HEK293 (cell line): ENCODE measurements around the gene EPDR1.
A peak's percentile ranks its signal among the peaks of the same experiment; 100 is the strongest.

ENCODE experiments used
- CTCF ChIA-PET: fragments of 350-600 bp; formaldehyde crosslinking; extraction: SDS; loops from one replicate; lab custom pipeline; 2021; ENCODE audit warnings: antibody characterized with exemption; lab: Yijun Ruan, JAX
- POLR2A ChIA-PET: fragments of 300-600 bp; formaldehyde crosslinking; extraction: SDS; loops from one replicate; lab custom pipeline; 2020; ENCODE audit warnings: antibody characterized with exemption, inconsistent platforms; lab: Yijun Ruan, JAX
- H3K27ac ChIP-seq: fragments of 200-500 bp; sonication (Bioruptor generic); 2 replicates; pipeline ENCODE4 v1.5.1; 2014; ENCODE audit warnings: low read depth, low read length, control low read depth, inconsistent platforms; ENCODE audit errors: extremely low read depth
- H3K36me3 ChIP-seq, 2 experiments: fragments of 200-500 bp in 1 of 2; sonication (Bioruptor generic) in 1 of 2; 1 replicate in 1 of 2; 2 replicates in 1 of 2; pipeline ENCODE4 v1.5.1; 2014 to 2017; ENCODE audit warnings: inconsistent platforms in 2 of 2, low read length in 2 of 2; ENCODE audit not compliant: control insufficient read depth in 2 of 2, insufficient read depth in 1 of 2
- H3K4me1 ChIP-seq: fragments of 200-500 bp; sonication (Bioruptor generic); 2 replicates; pipeline ENCODE4 v1.5.1; 2014; ENCODE audit warnings: mild to moderate bottlenecking, low read length, inconsistent platforms; ENCODE audit not compliant: control insufficient read depth, insufficient read depth
- H3K4me3 ChIP-seq: 2 replicates; pipeline ENCODE4 v1.5.1; 2011; ENCODE audit warnings: low read depth, mild to moderate bottlenecking, control low read depth, low read length, moderate library complexity
- H3K9me3 ChIP-seq: fragments of 200-500 bp; sonication (Bioruptor generic); 2 replicates; pipeline ENCODE4 v1.5.1; 2014; ENCODE audit warnings: low read depth, low read length, inconsistent platforms; ENCODE audit not compliant: control insufficient read depth, insufficient read depth
- ATF2 ChIP-seq: fragments of 450-650 bp; formaldehyde crosslinking; IDR thresholded peaks from 2 replicates; pipeline ENCODE4 v1.5.1; 2016; ENCODE audit warnings: missing biosample characterization, missing genetic modification characterization, low read depth
- CTCF ChIP-seq: fragments of 450-650 bp; formaldehyde crosslinking; IDR thresholded peaks from 2 replicates; pipeline ENCODE4 v1.5.1; 2016; ENCODE audit warnings: missing biosample characterization, missing genetic modification characterization
- KLF9 ChIP-seq: fragments of 450-650 bp; formaldehyde crosslinking; IDR thresholded peaks from 2 replicates; pipeline ENCODE4 v1.5.1; 2016; ENCODE audit warnings: missing biosample characterization, missing genetic modification characterization, low read depth
- SCRT1 ChIP-seq: fragments of 450-650 bp; formaldehyde crosslinking; IDR thresholded peaks from 2 replicates; pipeline ENCODE4 v1.5.1; 2016; ENCODE audit warnings: missing biosample characterization, missing genetic modification characterization, borderline replicate concordance
- YY2 ChIP-seq: fragments of 450-650 bp; formaldehyde crosslinking; IDR thresholded peaks from 2 replicates; pipeline ENCODE4 v1.5.1; 2016; ENCODE audit warnings: missing biosample characterization, missing genetic modification characterization
- ZBTB6 ChIP-seq: fragments of 450-650 bp; formaldehyde crosslinking; IDR thresholded peaks from 2 replicates; pipeline ENCODE4 v1.5.1; 2017; ENCODE audit warnings: missing biosample characterization, missing genetic modification characterization
- ZFP41 ChIP-seq: fragments of 450-650 bp; formaldehyde crosslinking; IDR thresholded peaks from 2 replicates; pipeline ENCODE4 v1.5.1; 2016; ENCODE audit warnings: missing biosample characterization, missing genetic modification characterization, borderline replicate concordance
- ZNF140 ChIP-seq: fragments of 450-650 bp; formaldehyde crosslinking; IDR thresholded peaks from 2 replicates; pipeline ENCODE4 v1.5.1; 2016; ENCODE audit warnings: missing biosample characterization, missing genetic modification characterization
- ZNF280C ChIP-seq: fragments of 450-650 bp; formaldehyde crosslinking; IDR thresholded peaks from 2 replicates; pipeline ENCODE4 v1.5.1; 2016; ENCODE audit warnings: missing biosample characterization, missing genetic modification characterization
- ZNF555 ChIP-seq: fragments of 450-650 bp; formaldehyde crosslinking; conservative IDR thresholded peaks from 2 replicates; pipeline ENCODE4 v1.5.1; 2017; ENCODE audit warnings: missing biosample characterization, mild to moderate bottlenecking, missing genetic modification characterization, inconsistent platforms
- ZNF645 ChIP-seq: fragments of 450-650 bp; formaldehyde crosslinking; IDR thresholded peaks from 2 replicates; pipeline ENCODE4; 2016; ENCODE audit warnings: missing biosample characterization, missing genetic modification characterization
- ZNF843 ChIP-seq: fragments of 450-650 bp; formaldehyde crosslinking; IDR thresholded peaks from 2 replicates; pipeline ENCODE4 v1.5.1; 2016; ENCODE audit warnings: missing biosample characterization, missing genetic modification characterization

The EPDR1 gene

GRCh38 chr7:37981664-37982063 lies 61.2 kb downstream of the EPDR1 start (continued):
- TF ChIP-seq SCRT1: no peak
- no peak for TF ChIP-seq ZNF280C (tag by site-specific recombination)
- no peak for TF ChIP-seq CTCF
- TF ChIP-seq, all 188 proteins: peak for 0

GRCh38 chr7:37982423-37982822 lies 62.0 kb downstream of the EPDR1 start:
- POLR2A ChIA-PET: no interaction called here

GRCh38 chr7:37984750-37985390 lies 64.4 kb downstream of the EPDR1 start:
- no peaks in the 10 kb centered on the region for H3K9me3 ChIP-seq
- H3K4me1 ChIP-seq: no peaks in the 10 kb centered on the region
- ChIA-PET POLR2A (no interaction called here), CTCF (no interaction called here)
- H3K4me3 ChIP-seq: no peak overlapping the region
- TF ChIP-seq KLF9 (no peak), ATF2 (tag by site-specific recombination) (peak; percentile 70)
- H3K27ac ChIP-seq: no peak overlapping the region
- H3K36me3 ChIP-seq: no peaks in the 10 kb centered on the region

More at GRCh38 chr7:37982423-37982822, 62.0 kb downstream of the EPDR1 start:
- Histone ChIP-seq H3K9me3 (no peaks in the 10 kb centered on the region), H3K36me3 (no peaks in the 10 kb centered on the region), H3K4me3 (no peak overlapping the region)
- CTCF ChIA-PET: no interaction called here
- TF ChIP-seq ZNF645 (tag by site-specific recombination) (no peak), ZNF140 (tag by site-specific recombination) (no peak), ZFP41 (tag by site-specific recombination) (no peak), YY2 (tag by site-specific recombination) (no peak), ZNF555 (tag by site-specific recombination) (no peak), ZBTB6 (tag by site-specific recombination) (no peak), ZNF843 (no peak)
- TF ChIP-seq, all 188 proteins: peak for 0
- no peaks in the 10 kb centered on the region for H3K4me1 ChIP-seq
- no peak overlapping the region for H3K27ac ChIP-seq
